ENCODE data around the gene LRRC26. TPM values are rescaled to one million over a fixed set of nuclear protein-coding genes. Genes with fewer than 3 reads are reported as not detected.

LRRC26 gene
- total and polyA plus RNA-seq, 2 experiments from 2014 or later, result 2.3 TPM; not detected in 1

- Histone ChIP-seq H3K9me3 (ENCODE audit: low read depth) (no peaks in the 10 kb centered on the region), H3K27ac (no peak overlapping the region), H3K27me3 (peaks cover 65% of the 10 kb centered on the region), H3K4me3 (no peak overlapping the region), H3K36me3 (no peaks in the 10 kb centered on the region), H3K4me1 (ENCODE audit: low read depth) (no peaks in the 10 kb centered on the region)
- no peak for DNase-seq (ENCODE audit: low read depth in 1 of 2, low spot score in 1 of 2)
- TF ChIP-seq, protein P1, sequence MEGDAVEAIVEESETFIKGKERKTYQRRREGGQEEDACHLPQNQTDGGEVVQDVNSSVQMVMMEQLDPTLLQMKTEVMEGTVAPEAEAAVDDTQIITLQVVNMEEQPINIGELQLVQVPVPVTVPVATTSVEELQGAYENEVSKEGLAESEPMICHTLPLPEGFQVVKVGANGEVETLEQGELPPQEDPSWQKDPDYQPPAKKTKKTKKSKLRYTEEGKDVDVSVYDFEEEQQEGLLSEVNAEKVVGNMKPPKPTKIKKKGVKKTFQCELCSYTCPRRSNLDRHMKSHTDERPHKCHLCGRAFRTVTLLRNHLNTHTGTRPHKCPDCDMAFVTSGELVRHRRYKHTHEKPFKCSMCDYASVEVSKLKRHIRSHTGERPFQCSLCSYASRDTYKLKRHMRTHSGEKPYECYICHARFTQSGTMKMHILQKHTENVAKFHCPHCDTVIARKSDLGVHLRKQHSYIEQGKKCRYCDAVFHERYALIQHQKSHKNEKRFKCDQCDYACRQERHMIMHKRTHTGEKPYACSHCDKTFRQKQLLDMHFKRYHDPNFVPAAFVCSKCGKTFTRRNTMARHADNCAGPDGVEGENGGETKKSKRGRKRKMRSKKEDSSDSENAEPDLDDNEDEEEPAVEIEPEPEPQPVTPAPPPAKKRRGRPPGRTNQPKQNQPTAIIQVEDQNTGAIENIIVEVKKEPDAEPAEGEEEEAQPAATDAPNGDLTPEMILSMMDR (IDR thresholded peaks at IDR 0.05; ENCODE audit: low read depth, low read length), result no peak
Observed at GRCh38 chr9:137147793-137148160, 22.1 kb downstream of the LRRC26 start.

DNA sequence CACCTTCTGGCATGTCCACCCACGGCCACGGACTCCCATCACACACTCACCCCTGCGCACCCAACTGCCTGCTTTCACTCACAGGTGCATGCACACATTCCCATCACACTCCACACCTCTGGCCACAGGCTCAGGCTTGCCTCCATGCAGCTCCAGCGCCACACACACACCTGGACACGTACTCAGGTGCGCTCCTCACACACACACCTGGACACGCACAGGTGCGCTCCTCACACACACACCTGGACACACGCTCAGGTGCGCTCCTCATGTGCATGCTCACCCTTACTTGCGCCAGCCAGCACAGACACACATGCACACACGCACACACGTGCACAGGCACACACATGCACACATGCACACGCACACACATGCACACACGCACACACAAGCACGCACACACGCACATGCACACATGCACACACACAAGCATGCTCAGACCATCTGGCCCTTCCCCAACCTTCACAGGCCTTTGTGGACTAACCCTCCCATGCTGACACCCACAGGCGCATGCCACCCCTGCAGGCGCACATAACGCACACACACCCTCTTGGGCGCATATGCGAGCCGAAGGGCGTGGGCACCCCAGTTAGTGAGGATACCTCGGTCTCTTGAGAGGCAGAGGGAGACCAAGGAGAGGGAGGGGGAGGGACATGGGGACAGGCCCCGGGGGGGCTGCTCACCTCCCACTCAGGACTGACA is 22.6 kb downstream of the LRRC26 start:
- no peak overlapping the region for H3K27ac ChIP-seq
- H3K27me3 ChIP-seq, result peaks cover 68% of the 10 kb centered on the region
- H3K9me3 ChIP-seq (ENCODE audit: low read depth), result no peaks in the 10 kb centered on the region
- DNase-seq (ENCODE audit: low read depth in 1 of 2, low spot score in 1 of 2), result no peak
- H3K36me3 ChIP-seq, result no peaks in the 10 kb centered on the region
- TF ChIP-seq, protein P1 (IDR thresholded peaks at IDR 0.05; ENCODE audit: low read depth, low read length), result no peak
- no peak overlapping the region for H3K4me3 ChIP-seq
- H3K4me1 ChIP-seq (ENCODE audit: low read depth), result no peaks in the 10 kb centered on the region

GRCh38 chr9:137146527-137146918 is 23.3 kb downstream of the LRRC26 start:
- peak in 1 of 2 donors; percentile 60 for DNase-seq (ENCODE audit: low read depth in 1 of 2, low spot score in 1 of 2)
- no peaks in the 10 kb centered on the region for H3K4me1 ChIP-seq (ENCODE audit: low read depth)
- H3K36me3 ChIP-seq, result no peaks in the 10 kb centered on the region

DNA sequence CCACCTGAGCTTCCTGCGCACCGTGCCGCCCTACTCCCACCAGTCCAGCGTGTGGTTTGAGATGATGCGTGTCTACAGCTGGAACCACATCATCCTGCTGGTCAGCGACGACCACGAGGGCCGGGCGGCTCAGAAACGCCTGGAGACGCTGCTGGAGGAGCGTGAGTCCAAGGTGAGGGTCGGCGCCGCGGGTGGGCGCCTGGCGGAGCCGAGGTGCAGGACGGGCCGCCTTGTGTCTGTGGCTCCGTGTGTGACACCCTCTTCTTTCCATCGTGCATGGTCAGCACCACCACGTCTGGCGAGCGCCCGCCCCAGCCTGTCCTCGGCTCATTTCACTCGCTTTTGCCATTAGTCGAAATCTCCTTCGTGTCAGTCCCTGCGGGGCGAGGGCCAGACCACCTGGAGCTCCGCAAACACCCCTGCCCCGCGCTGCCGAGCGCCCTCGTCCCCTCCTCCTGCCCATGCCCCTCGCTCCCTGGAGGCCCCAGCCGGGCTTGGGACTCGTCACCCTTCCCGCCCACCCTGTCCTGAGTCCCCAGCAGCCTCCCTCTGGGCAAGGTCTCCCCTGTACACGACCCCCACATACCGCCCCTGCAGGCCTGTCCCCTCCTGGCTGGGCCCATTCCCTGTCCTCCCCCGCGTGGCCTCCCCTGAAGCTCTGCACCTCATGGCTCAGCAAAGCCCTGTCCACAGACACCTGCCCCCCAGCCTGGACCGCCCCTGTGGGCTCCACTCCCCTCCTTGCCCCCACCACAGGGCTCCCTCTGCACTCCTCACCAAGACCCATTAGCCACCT is 23.9 kb downstream of the LRRC26 start:
- H3K36me3 ChIP-seq, result no peaks in the 10 kb centered on the region
- DNase-seq (ENCODE audit: low read depth in 1 of 2, low spot score in 1 of 2), result no peak
- TF ChIP-seq, protein P1 (IDR thresholded peaks at IDR 0.05; ENCODE audit: low read depth, low read length), result no peak
- no peaks in the 10 kb centered on the region for H3K9me3 ChIP-seq (ENCODE audit: low read depth)
- peaks cover 78% of the 10 kb centered on the region for H3K27me3 ChIP-seq
- no peak overlapping the region for H3K27ac ChIP-seq
- H3K4me3 ChIP-seq, result no peak overlapping the region
- H3K4me1 ChIP-seq (ENCODE audit: low read depth), result no peaks in the 10 kb centered on the region

More at GRCh38 chr9:137146527-137146918, 23.3 kb downstream of the LRRC26 start:
- peaks cover 72% of the 10 kb centered on the region for H3K27me3 ChIP-seq
- TF ChIP-seq, protein P1 (IDR thresholded peaks at IDR 0.05; ENCODE audit: low read depth, low read length), result no peak
- H3K27ac ChIP-seq, result no peak overlapping the region
- H3K9me3 ChIP-seq (ENCODE audit: low read depth), result no peaks in the 10 kb centered on the region
- H3K4me3 ChIP-seq, result no peak overlapping the region

GRCh38 chr9:137143459-137143858 is 26.4 kb downstream of the LRRC26 start:
- no peak for DNase-seq (ENCODE audit: low read depth in 1 of 2, low spot score in 1 of 2)
- H3K36me3 ChIP-seq, result no peaks in the 10 kb centered on the region
- no peaks in the 10 kb centered on the region for H3K9me3 ChIP-seq (ENCODE audit: low read depth)
- H3K4me3 ChIP-seq, result no peak overlapping the region
- TF ChIP-seq, protein P1 (IDR thresholded peaks at IDR 0.05; ENCODE audit: low read depth, low read length), result no peak
- H3K27ac ChIP-seq, result no peak overlapping the region
- H3K4me1 ChIP-seq (ENCODE audit: low read depth), result no peaks in the 10 kb centered on the region
- H3K27me3 ChIP-seq, result peaks cover 87% of the 10 kb centered on the region
